Stimulated activated CD4-positive, alpha-beta T cell treated with anti-CD3 and anti-CD28 coated beads, TNF-alpha, amount 100 ng/mL, for 4 hours (primary cell): ENCODE data around the gene NKG7.

Source experiments
- DNase-seq, 3 experiments: peaks; one replicate each; pipeline ENCODE4 v3.0.0-alpha.2; 2020; ENCODE audit warnings: low read depth in 3 of 3

Gene NKG7

DNA sequence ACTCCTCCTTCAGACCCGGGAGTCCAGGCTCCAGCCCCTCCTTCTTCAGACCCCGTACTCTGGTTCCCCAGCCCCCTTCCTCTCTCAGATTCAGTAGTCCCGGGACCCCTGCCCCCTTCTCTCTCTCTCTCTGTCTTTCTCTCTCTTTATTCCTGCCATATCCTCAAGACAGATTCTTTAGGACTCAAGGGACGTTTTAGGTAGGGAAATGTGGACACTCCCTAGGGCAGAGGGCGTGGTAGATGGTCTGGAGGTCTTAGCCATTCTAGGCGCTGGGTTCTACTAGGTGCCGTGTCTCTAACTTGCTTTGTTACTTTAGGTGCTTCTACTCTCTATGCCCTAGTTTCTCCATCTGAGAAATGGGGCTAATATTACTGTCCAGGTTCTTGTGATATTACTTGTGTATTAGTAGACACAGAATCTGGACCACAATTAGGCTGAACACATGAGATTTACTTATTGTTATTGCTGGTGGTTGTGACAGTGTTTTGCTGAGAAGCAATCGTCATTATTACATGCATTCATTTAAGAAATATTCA, 18.7 kb upstream of the NKG7 start:
- no peak for DNase-seq

DNA sequence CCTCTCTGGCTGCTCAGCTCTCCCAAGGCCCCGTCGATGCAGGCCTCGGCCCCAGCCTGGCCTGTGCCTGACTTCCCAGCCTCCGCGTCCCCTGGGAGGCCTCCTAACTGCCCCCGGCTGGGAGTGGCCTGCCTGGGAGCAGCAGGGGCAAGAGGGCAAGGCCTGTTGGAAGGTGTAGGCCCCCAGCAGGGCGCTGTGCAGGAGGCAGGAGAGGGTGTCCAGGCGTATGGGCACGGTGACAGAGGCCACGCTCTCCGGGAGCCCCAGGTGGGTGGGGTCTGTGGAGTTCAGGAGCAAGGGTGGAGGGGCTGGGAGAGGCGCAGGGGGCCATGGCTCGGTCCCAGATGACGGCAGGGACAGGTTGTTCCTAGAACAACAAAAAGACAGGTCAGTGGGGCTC, 16.7 kb upstream of the NKG7 start:
- no peak for DNase-seq

DNA sequence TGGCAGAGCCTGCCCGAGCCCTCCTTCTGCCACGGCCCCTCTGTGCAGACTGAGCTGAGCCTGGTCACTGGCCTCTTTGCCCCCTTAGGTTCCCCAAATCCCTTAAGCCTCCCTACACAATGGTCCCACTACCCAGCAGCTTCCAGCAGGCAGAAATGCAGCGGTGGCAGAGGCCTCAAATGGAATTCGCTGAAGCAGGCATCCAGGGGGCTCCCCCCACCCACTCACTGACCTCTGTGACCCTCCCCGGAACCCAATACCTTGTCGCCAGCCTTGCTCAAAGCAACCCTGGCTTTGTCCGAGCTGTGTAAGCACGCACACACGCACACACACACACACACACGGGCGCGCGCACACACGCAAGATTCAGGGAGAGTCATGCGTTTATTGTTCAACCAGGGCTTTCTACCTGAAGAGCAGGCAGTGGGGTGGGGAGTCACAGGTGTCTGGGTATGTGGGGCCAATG, 15.5 kb upstream of the NKG7 start, which contains the start of gene LIM2:
Gene LIM2 (minus strand): TSS at position 51 of the 466 bp plus-strand sequence. CDS start 531 bp downstream, outside the sequence.
- no peak for DNase-seq

DNA sequence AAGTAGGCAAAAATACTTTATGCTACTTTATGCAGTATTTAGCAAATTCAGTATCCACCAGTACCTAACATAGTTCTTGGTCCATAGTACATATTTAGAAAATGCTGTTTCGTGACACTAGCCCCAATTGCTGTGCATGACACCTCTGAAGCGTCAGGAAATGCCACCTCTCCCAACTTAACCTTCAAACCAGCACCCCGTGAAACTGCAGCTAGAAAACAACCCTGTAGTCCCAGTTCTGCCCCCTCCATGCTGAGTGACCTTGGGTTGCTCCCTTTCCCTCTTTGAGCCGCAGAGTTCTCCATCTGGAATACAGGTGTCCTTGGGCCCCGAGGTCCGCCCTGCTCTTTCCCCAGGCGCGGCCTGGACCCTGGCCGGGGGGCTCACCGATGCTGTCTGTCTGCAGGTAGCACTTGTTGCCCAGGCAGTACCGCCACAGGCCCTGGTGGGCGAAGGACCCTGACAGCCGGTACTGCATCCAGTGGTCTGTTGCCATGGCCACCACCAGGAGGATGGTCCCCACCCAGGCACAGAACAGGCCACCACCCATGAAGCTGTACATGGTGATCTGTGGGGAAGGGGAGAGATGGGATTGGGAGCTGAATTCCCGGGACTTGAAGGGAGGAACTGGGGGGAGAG, 14.5 kb upstream of the NKG7 start:
- no peak for DNase-seq

DNA sequence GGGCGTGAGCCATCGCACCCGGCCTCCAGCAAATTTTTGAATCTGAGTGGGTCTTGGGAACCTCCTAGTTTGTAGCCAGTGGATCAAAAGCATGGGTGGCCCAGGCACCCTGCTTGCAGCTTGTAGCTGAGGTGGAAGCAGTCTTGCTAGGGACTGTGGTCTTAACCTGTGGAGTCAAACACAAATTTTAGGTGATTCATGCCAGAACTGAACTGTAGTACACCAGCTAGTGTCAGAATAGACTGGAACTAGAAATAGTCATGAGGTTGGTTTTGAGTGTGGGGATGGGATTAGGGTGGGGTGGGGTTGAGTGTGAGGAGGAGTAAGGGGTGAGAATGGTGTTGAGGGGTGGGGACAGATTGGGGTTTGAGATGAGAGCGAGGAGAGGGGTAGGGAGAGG, 9.6 kb upstream of the NKG7 start:
- DNase-seq, result no peak

DNA sequence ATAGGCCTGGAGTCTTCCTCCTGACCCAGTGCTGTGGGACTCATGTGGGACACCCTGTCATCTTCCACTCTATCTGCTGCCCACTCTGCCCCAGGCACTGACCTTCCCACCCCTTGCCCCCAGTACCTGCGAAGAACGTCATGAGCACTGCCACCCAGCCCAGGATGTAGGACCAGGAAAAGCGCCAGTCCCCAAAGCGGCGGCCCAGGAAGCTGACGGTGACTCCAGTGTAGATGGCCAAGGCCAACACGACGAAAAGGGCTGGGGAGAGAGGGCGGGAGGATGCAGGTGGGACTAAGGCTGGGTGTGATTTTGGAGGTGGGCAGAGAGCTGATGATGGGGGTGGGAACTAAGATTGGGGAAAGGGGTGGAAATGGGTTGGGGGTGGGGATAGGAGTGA, 7.9 kb upstream of the NKG7 start:
- DNase-seq, result no peak

DNA sequence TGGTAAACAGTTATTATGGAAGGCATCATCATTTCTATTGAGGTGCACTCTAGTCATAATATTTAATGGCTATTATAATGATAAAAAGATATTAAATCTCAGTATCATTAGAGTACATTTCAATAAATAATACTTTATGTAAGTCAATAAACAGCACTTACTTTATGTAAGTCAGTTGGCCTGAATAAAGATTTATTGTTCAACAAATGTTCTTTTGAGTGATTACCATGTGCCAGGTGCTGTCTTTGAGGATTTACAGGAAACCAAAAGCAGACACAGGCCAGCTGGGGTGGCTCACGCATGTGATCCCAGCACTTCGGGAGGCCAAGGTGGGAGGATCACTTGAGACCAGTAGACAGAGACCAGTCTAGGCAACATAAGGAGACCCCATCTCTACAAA, 5.0 kb upstream of the NKG7 start:
- no peak for DNase-seq

DNA sequence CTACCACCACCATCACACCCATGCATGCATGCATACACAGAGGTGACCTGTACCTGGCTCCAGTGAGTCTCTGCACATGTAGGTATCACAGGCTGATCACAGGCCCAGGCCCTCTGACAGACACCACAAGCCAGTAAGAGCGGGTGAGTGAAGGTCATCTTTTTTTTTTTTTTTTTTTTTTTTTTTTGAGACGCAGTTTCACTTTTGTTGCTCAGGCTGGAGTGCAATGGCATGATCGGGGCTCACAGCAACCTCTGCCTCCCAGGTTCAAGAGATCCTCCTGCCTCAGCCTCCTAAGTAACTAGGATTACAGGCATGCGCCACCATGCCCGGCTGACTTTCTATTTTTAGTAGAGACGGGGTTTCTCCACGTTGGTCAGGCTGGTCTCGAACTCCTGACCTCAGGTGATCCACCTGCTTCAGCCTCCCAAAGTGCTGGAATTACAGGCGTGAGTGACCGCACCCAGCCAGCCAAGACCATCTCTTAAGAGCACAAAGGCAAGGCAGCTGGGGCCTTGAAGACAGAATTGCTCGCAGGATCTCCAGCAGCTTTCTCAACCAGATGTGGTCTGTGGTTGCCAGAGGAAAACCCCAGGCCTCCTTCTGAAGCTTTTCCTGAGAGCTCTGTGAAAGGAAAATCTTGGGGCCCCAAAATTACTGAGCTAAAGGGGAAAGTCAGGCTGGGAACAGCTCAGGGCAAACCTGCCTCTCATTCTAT, 3.2 kb upstream of the NKG7 start:
- DNase-seq, result no peak

DNA sequence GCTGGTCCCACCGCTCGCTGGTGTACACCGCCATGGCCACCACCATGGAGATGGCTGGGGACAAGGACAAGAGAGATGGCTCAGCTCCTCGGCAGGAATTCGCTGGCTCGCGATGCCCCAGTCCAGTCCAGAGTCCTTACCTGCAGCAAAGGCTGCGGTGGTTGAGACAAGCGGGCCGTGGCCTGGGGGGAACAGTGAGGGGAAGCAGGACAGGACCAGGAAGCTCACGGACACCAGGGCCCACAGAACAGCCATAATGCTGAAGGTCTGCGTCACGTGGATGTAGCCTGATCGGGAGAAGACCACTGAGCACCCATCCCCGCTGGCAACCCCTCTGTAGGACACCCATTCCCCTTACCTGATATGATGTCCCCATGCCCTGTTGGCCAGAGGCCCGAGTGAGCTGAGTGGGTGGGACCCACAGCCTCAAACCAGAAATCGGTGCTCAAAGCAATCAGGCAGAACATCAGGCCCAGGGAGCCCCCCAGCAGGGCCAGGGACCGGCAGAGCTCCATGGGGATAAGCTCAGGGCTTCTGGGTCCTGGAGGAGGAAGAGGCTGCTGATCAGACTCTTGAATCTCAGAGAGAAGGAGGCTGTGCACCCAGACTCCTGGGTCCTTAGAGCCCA, 319 bp downstream of the NKG7 start:
- DNase-seq, result no peak

DNA sequence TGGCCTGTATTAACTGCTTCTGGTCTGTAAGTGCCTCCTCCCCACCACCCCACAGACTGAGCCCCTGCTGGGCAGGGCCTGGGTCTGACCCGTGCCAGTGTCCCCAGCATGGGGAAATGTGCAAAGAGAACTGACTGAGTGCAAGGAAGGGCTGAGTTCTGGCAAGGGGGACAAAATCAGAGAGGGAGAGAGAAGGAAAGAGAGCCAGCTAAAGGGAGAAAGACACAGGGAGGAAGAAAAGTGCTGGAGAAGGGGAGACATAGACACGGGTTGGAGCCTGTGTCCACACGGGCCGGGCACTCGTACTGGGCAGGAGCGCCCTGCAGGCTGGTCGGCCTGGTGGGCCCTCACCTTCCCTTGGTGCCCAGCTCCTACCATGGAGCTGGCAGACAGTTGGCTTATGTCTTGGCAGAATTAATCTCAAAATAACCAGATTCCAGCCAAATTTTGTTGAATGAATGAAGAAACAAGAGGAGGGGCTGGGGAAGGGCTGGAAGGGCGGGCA, 1.2 kb downstream of the NKG7 start:
- no peak for DNase-seq

DNA sequence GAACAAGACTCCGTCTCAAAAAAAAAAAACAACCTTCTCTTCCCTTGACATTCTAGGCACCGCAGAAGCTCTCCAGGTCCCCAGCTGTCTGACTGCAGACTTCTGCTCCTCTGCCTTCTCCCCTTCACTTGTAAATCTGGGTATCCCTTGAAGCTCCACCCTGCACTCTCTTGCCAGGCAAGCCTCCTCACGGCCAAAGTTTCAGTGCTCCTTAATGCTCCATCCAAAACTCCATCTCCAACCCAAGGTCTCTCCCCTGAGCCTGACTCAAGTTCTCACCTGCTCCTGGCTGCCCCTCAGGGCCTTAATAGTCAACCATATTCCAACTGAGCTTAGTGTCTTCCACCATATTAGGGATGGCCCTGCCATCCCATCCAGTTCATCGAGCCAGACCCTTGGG, 2.2 kb downstream of the NKG7 start:
- DNase-seq, result no peak

DNA sequence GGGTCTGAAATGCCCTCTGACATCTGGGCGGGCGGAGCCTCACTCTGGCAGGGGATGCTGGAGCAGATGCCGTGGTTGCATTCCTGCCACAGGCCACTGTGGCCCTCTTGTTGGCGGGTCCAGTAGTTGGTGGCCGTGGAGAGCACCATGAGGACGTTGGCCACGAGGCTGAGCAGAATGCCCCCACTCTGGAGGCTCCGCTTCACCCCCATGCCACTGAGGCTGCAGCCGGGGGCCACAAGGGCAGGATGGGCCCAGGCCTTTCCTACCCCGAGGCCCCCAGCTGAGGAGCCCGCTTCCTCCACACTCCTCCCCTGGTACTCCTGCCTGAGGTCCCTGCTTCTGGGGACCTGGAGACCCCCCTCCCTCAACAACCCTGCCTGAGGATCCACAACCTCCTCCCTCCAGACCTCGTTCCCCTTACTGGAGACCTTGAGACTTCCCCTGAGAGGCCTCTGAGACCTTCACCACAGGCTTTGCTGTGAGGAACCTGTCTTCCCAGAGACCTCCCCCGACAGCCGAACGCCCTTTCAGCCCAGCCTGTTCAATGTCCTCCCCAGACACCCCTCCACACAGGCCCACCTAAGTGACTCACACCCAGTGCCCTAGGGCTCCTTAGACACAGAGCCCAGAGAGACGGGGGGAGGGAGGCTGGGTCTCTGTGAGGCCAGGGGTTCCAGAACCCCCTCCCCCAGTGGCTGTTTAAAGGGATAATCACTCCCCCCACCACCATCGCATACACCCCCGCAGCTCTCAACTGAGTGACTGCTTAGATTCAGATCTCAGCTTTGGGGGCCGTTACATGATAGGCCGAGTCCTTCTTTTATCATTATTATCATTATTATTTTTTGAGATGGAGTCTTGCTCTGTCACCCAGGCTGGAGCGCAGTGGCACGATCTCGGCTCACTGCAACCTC, 3.8 kb downstream of the NKG7 start, which contains the start of gene CLDND2:
Gene CLDND2 (minus strand): TSS at position 638 of the 917 bp plus-strand sequence. CDS start 426 bp downstream, at position 212.
- DNase-seq, result no peak

DNA sequence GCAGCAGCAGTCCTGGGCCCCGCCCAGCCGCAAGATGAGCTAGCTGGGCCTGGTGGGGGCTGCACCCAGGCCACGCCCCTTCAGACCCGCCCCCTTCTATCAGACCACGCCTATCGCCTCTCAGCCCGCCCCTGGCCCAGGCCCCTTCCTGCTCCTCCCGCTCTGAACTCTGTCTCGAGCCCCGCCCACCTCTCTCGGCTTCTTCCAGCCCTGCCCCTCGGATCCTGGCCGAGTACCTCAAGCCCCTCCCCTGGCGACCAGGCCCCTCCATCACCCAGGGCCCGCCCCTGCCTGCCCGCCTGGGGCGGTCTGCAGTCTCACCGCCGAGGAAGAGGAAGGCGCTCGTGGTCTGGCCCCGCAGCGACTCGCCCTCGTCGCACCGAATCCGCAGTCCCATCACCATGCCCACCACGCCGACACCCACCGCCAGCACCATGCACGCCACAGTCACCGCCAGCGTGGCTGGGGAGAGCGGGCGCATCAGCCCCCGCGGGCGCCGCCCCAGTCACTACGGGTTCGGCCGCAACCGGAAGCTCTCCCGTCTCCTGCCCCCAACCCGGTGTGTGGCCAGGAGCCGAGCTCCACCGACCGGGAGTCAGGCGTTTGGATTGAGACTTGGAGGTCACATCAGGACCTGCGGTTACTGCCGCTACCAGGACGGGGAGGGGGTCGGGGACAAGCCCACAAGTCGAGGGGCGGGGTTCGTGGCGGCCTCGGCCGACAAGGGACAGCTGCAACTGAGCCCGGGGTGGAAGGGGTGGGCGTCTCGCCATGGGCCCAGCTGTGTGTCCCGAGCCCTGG, 4.7 kb downstream of the NKG7 start:
- peak; percentile 93 to 98 (median 94) for DNase-seq

DNA sequence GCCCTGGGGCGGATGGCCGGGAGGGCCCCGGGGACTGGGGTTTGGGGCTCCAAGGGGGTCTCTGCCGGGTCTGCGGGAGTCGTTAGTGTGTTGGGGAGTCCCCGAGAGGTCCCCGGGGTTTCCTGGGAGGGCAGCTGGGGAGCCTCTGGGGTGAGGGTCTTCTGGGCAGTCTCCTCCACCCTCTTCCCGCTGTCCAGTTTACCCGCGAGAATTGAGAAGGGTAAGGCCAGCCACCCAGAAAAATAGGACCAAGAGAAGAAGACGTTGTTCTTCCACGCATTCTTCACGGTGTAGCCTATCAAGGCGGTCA, 5.2 kb downstream of the NKG7 start:
- DNase-seq, result peak in 1 of 3 experiments; percentile 31

DNA sequence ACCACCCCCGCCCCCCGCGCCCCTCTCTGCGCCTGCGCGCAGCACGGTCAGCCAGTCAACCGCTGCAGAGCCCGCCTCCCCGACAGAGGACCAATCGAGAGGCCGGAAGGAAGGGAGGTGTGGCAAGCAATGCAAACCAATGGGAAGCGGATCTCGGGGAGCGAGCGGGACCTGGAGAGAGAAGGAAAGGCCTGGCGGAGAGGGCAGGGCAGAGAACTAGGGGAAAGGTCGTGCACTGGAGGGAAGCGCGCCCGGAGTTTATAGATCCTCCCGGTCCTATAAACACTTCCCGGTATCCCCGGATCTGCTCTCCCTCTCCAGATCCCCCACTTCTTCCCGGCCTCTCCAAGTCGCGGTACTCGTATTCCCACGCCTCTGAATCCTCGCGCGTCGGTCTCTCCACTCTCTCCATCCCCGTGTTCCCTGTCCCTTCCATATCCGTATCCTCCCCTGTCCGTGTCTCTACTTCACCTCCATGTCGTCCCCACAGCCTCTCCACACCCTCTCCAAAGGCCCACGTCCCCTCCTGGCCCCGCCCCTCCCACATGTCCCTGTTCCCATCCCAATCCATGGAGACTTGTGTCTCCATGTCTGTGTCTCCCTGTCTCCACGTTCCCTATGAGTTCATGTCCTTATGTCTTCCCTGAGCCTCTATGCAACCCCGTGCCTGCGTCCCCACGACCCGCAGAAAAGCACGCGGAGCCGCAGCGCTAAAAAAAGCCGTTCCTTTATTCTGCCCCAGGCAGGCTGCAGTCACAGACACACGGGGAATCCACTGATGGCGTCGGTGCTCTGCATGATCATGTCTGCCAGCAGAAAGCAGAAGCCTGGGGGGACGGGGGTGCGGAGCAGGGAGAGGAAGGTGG, 5.8 kb downstream of the NKG7 start:
- DNase-seq, result peak; percentile 81 to 88 (median 86)

DNA sequence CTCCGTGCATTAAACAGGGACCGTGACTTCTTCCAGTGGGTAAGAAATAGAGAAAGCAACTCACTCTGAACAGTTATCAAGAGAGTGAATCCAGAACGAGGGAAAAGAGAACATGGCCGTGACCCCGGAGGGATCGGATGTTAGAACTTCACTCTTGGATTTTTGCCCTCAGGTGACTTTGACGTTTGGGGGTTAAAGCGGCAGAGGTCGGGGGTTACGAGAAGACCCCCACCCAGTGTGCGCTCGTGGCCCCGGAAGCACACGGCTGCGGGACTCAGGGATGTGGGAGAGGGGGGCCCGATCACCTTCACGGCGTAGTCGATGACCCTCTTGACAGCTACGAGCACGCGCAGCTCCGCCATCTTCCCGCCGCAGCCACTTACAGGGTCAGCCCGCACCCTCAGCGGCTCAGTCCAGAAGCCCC, 6.5 kb downstream of the NKG7 start, which contains the start of gene ETFB:
Gene ETFB (minus strand): TSS at position 424 of the 424 bp plus-strand sequence. CDS start 62 bp downstream, at position 362.
- DNase-seq, result no peak

DNA sequence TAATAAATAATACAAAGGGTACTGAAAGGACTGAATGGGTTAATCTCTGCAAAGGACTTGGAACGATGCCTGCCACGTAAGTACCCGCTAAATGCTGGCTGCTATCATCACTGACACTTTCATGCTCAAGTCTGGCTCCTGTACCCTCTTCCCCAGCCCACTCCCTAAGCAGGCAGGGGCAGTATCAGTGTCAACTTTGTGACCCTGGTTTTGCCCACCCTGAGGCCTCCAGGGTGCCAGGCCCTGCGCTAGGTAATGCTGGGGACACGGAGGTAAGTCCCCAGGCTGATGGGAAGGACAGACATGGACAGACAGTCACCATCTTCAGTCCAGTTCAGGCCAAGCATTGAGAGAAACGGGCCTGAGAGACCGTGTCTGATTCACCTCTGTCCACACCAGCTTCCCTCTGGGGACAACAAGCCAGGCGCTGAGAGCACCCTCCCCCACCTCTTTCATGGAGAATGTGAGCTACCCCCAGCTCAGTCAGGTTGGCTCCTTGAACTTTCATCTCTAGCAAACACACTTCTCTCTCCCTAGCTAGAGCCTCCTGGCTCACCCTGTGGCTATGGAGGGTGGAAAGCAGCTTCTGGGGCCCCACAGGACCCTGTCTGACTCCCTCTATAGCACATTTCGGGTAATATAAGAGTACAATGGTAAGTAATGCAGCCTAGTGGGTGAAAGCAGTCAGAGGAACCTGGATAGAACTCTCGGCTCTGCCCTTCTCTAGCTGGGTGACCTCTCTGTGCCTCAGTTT, 7.1 kb downstream of the NKG7 start:
- no peak for DNase-seq
